Measurements from ENCODE around the gene NCAPD3. TPM values are rescaled to one million over a fixed set of nuclear protein-coding genes. Genes with fewer than 3 reads are reported as not detected.

The NCAPD3 gene
- polyA plus RNA-seq, 3 donors = 4.0 to 15.2 (median 6.0) TPM

DNA sequence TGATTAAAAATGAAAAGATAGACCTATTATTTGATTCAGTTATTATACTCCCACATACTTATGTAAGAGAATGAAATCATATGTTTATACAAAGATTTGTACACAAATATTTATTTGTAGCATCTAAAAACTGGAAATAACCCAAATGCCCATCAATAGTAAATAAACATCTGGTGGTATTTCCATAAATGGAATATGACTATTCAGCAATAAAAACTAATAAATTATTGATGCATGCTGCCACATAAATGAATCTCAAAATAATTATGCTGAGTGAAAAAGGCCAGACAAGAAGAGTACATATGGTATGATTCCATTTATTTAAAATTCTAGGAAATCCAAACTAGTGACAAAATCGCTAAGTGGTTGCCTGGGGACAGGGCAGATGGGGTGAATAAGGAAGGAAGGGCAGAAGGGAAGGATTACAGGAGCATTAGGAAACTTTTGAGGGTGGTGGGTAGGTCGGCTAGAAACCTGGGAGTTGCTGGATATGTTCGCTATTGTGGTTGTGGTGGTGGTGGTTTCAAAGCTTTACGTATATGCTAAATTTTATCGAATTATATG is 113.4 kb downstream of the NCAPD3 start:
- H3K4me1 ChIP-seq (ENCODE audit: control insufficient read depth in 1 of 2, insufficient read depth in 2 of 2, low read length in 2 of 2) = no peaks in the 10 kb centered on the region
- no peaks in the 10 kb centered on the region for H3K36me3 ChIP-seq (replicated peaks in 1 of 2; ENCODE audit: control insufficient read depth in 1 of 2, insufficient read depth in 2 of 2, low read length in 2 of 2)
- no peaks in the 10 kb centered on the region for H3K27me3 ChIP-seq (ENCODE audit: control insufficient read depth in 2 of 2, insufficient read depth in 2 of 2, low read length in 2 of 2)
- Mint-ChIP-seq H3K4me3 (no peak overlapping the region), H3K27ac (no peak overlapping the region), H3K27me3 (ENCODE audit: low read depth in 3 of 3) (peaks cover 2 to 6% (median 3%) of the 10 kb centered on the region in 3 donors), H3K4me1 (no peaks in the 10 kb centered on the region), H3K36me3 (no peaks in the 10 kb centered on the region), H3K9me3 (peaks cover 8 to 30% (median 20%) of the 10 kb centered on the region in 7 donors)
- no peak for TF ChIP-seq CTCF (IDR thresholded peaks at IDR 0.05)
- H4K20me1 ChIP-seq (ENCODE audit: insufficient read depth, low read length) = no peaks in the 10 kb centered on the region
- H2AFZ ChIP-seq (ENCODE audit: insufficient read depth, low read depth, low read length, poor library complexity, severe bottlenecking) = no peak overlapping the region
- H3K79me2 ChIP-seq (ENCODE audit: insufficient read depth, low read length) = no peaks in the 10 kb centered on the region
- intact Hi-C loops (cut with micrococcal nuclease) = no loop called here
- no peak overlapping the region for H3K4me3 ChIP-seq (replicated peaks in 1 of 3; ENCODE audit: low read depth in 2 of 3, low read length in 3 of 3)
- whole genome bisulfite sequencing (ENCODE audit: insufficient coverage) = 83% methylated on average over 1 of the region's 5 CpGs
- no peak overlapping the region for H3K9ac ChIP-seq (ENCODE audit: insufficient read depth, low read length, poor library complexity, severe bottlenecking)
- no peak for DNase-seq
- H3K4me2 ChIP-seq (replicated peaks; ENCODE audit: extremely low read depth, low read length, poor library complexity, severe bottlenecking) = no peak overlapping the region
- H3K27ac ChIP-seq (ENCODE audit: low read depth in 1 of 2, low read length in 2 of 2) = no peak overlapping the region
- peaks cover 0 to 6% of the 10 kb centered on the region in 2 donors for H3K9me3 ChIP-seq (replicated peaks in 1 of 2; ENCODE audit: control insufficient read depth in 1 of 2, insufficient read depth in 1 of 2, low read length in 2 of 2)

Other genes with a start within 250 kb of the NCAPD3 start
- gene JAM3, start 154.9 kb downstream of the NCAPD3 start, polyA plus RNA-seq = under 1 TPM; 0.03 to 0.25 (median 0.12) TPM
- gene VPS26B, start 704 bp upstream of the NCAPD3 start, polyA plus RNA-seq = 10 to 100 TPM; 30.4 to 38.4 (median 34.3) TPM
- 10 to 100 TPM; 36.4 to 65.7 (median 57.6) TPM for gene THYN1, start 29.4 kb upstream of the NCAPD3 start, polyA plus RNA-seq
- 10 to 100 TPM; 16.7 to 37.2 (median 19.3) TPM for gene ACAD8, start 29.6 kb upstream of the NCAPD3 start, polyA plus RNA-seq
- gene GLB1L3, start 52.4 kb upstream of the NCAPD3 start, polyA plus RNA-seq = not detected
- gene GLB1L2, start 108.0 kb upstream of the NCAPD3 start, polyA plus RNA-seq = not detected
- gene B3GAT1, start 188.3 kb upstream of the NCAPD3 start, polyA plus RNA-seq = not detected

Measured in CD14-positive monocyte (primary cell).